Brain microvascular endothelial cell (primary cell): ENCODE measurements around the gene SCN3A.

Source experiments
- DNase-seq: peaks from one replicate; pipeline ENCODE4 v3.0.0-alpha.2; 2020
- H3K27ac ChIP-seq: fragments of 250-450 bp; sonication (Bioruptor Pico); 2 replicates; pipeline ENCODE4 v1.5.1; 2020; ENCODE audit warnings: mild to moderate bottlenecking, moderate library complexity
- H3K27me3 ChIP-seq: fragments of 250-450 bp; sonication (Bioruptor Pico); replicated peaks from 2 replicates; pipeline ENCODE4 v1.5.1; 2020; ENCODE audit warnings: mild to moderate bottlenecking
- H3K36me3 ChIP-seq: fragments of 250-450 bp; sonication (Bioruptor Pico); replicated peaks from 2 replicates; pipeline ENCODE4 v1.5.1; 2020; ENCODE audit warnings: mild to moderate bottlenecking
- H3K4me3 ChIP-seq: 2 replicates; pipeline ENCODE4 v1.5.1; 2011; ENCODE audit warnings: low read depth, mild to moderate bottlenecking, control low read depth, low read length, moderate library complexity
- CTCF ChIP-seq: IDR thresholded peaks from 2 replicates; pipeline ENCODE4 v1.5.1; 2011; ENCODE audit warnings: low read depth, mild to moderate bottlenecking, moderate library complexity, low read length, control low read depth, inconsistent platforms; ENCODE audit errors: missing control alignments
- in situ Hi-C: cut with HindIII; loops from 2 replicates; pipeline ENCODE4 v1.10.0; 2017; ENCODE audit warnings: low sequenced_read_pairs, low pct_ligation_motif_present

SCN3A gene

GRCh38 chr2:165203689-165204559 lies at the start of gene SCN3A:
Gene SCN3A (minus strand): TSS chr2:165204050. CDS start chr2:165176394, 27,656 bp downstream.
- no peak within 1 kb of the TSS for H3K27ac ChIP-seq
- no peaks in the 10 kb centered on the region for H3K36me3 ChIP-seq
- in situ Hi-C loops = no loop called here
- peak; percentile 15 for DNase-seq
- H3K27me3 ChIP-seq = no peaks in the 10 kb centered on the region
- no peak within 1 kb of the TSS for H3K4me3 ChIP-seq
- peak; percentile 83 for TF ChIP-seq CTCF

GRCh38 chr2:165253178-165253577 lies 49.3 kb upstream of the SCN3A start:
- TF ChIP-seq CTCF = no peak
- DNase-seq = no peak
- in situ Hi-C loops = no loop called here

GRCh38 chr2:165251366-165251765 lies 47.5 kb upstream of the SCN3A start:
- no peak for TF ChIP-seq CTCF
- in situ Hi-C loops = no loop called here
- no peaks in the 10 kb centered on the region for H3K36me3 ChIP-seq
- DNase-seq = peak; percentile 11
- H3K4me3 ChIP-seq = no peak overlapping the region
- H3K27ac ChIP-seq = no peak overlapping the region
- no peaks in the 10 kb centered on the region for H3K27me3 ChIP-seq

More at GRCh38 chr2:165253178-165253577, 49.3 kb upstream of the SCN3A start:
- H3K36me3 ChIP-seq = no peaks in the 10 kb centered on the region
- H3K4me3 ChIP-seq = no peak overlapping the region
- H3K27ac ChIP-seq = no peak overlapping the region
- no peaks in the 10 kb centered on the region for H3K27me3 ChIP-seq

- Histone ChIP-seq H3K27ac (no peak overlapping the region), H3K36me3 (no peaks in the 10 kb centered on the region), H3K4me3 (no peak overlapping the region), H3K27me3 (no peaks in the 10 kb centered on the region)
- no peak for TF ChIP-seq CTCF
- no peak for DNase-seq
- in situ Hi-C loops = no loop called here
These were observed 44.4 kb upstream of the SCN3A start for GRCh38 chr2:165248238-165248637.

GRCh38 chr2:165245081-165245793 lies 41.4 kb upstream of the SCN3A start:
- no peak for DNase-seq
- H3K4me3 ChIP-seq = no peak overlapping the region
- no peak overlapping the region for H3K27ac ChIP-seq
- H3K27me3 ChIP-seq = no peaks in the 10 kb centered on the region
- no peaks in the 10 kb centered on the region for H3K36me3 ChIP-seq
- TF ChIP-seq CTCF = no peak
- in situ Hi-C loops = no loop called here
